Upper lobe of left lung (tissue), 4 donors: ENCODE measurements around the gene MIA2.
"Not testable (repeated sequence)": the region's sequence is repeated elsewhere in the genome, so short reads cannot be mapped to it uniquely, and the experiment has no call there.

Experiments used
- CTCF ChIP-seq, 6 experiments: fragments of 450-650 bp in 4 of 6; fragments of 200-600 bp in 2 of 6; sonication (generic) in 2 of 6; IDR thresholded peaks; one replicate each; pipeline ENCODE4 v1.5.1; 2016 to 2019; ENCODE audit warnings: antibody characterized with exemption in 6 of 6
- EP300 ChIP-seq, 4 donors: sonication (generic); formaldehyde crosslinking; IDR thresholded peaks; one replicate each; pipeline ENCODE4 v1.5.1; 2017; ENCODE audit warnings: antibody characterized with exemption in 4 of 4, control low read depth in 2 of 4
- POLR2A ChIP-seq, 4 donors: fragments of 450-650 bp; IDR thresholded peaks; one replicate each; pipeline ENCODE4 v1.5.1; 2016 to 2017; ENCODE audit warnings: antibody characterized with exemption in 4 of 4, mild to moderate bottlenecking in 2 of 4

DNA sequence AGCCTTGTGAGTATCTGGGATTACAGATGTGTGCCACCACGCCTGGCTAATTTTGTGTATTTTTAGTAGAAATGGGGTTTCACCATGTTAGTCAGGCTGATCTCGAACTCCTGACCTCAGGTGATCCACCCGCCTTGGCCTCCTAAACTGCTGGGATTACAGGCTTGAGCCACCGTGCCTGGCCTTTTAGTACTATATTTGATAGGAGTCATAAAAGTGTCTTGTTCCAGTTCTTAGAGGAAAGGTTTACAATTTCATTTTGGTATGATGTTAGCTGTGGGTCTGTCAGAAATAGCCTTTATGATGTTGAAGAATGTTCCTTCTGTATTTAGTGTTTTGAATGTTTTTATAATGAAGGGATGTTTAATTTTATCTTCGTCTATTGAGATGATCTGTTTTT, 127.8 kb downstream of the MIA2 start:
- TF ChIP-seq EP300, CTCF, POLR2A (IDR thresholded peaks at IDR 0.05): not testable (repeated sequence)
